ENCODE measurements around the gene ODAD3. TPM values are rescaled to one million over a fixed set of nuclear protein-coding genes. Genes with fewer than 3 reads are reported as not detected.

ODAD3 gene
- total and polyA plus RNA-seq, 2 of the 13 experiments (the other 11 are each of a cell fraction or from before 2014, with no cell fraction given), result 0.04 to 0.08 TPM

DNA sequence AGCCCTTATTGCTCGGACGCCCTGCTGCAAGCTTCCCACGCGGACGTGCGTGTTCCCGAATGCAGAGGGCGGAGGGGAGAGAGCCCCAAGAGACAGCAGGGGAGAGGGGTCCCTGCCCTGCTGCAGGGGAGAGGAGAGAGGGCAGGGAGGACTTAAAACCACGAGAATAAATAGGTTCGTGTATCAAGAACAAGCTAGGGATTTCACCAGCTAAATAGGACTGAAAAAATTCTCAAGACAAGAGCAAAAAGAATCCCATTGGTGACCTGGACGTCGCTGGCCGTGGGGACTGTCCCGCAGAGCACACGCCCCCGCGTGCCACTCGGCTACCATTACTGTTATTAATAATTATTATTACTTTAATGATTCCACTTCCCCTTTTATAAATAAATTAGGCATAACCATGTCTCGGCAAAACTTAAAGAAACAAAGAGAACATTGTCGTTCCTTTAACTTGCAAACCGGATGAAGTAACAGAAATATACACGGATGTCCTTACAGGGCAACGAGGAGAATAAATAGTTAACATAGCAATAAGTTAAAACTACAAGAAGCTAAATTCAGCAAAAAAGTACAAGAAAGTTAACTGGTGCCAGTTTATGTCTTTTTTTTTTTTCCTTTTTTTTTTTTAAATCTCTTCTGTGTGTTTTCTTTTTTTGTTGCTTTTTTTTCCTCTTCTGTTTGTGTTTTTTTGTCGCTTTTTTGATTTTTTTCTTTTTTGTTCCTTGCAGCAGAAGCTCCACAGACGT, 17.1 kb upstream of the ODAD3 start:
- 80% methylated on average over 25 of the region's 25 CpGs for WGBS (ENCODE audit: low lambda C conversion rate)

DNA sequence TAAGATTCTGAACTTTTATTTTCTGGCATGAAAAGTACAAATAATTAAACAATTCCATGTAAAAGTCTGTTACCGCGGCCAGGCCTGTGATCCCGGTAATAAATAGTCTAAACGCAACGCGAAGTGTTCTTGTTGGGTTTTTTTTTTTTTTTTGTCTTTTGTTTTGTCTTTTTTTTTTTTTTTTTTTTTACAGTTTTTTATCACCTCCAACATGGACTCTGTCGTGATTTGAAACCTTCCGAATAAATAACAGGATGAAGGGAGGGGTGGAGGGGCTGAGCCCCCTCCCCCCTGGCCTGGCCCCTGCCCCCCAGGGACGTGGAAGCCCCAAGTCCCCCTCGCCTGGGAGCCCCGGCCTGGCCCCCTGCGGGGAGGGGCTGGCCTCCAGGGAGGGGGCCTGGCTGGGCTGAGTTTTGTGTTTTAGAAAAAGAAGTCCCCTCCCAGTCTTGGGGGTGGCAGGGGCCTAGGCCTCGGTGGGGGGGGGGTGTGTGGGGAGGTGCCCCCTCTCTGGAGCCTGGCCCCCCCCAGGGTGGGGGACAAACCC, 16.5 kb upstream of the ODAD3 start:
- Histone ChIP-seq H4K20me1 (ENCODE audit: insufficient read depth, low read length) (peaks cover 3% of the 10 kb centered on the region; the same call in 1 of the 2 replicates), H3K9ac (ENCODE audit: insufficient read depth, low read depth, low read length) (no peak overlapping the region), H3K4me1 (ENCODE audit: insufficient read depth, low read length) (peaks cover 18% of the 10 kb centered on the region), H3K79me2 (ENCODE audit: insufficient read depth, low read length) (no peaks in the 10 kb centered on the region), H3K27ac (ENCODE audit: extremely low read length, insufficient read depth, low read length) (no peak overlapping the region), H3K4me2 (ENCODE audit: low read depth, low read length) (no peak overlapping the region), H3K9me3 (ENCODE audit: low read length) (no peaks in the 10 kb centered on the region), H3K4me3 (replicated peaks in 1 of 3; ENCODE audit: insufficient read depth in 1 of 3, low read depth in 2 of 3, low read length in 3 of 3) (no peak overlapping the region), H3K36me3 (replicated peaks in 1 of 2; ENCODE audit: control insufficient read depth in 1 of 2, insufficient read depth in 2 of 2, low read length in 2 of 2) (peaks cover 12 to 21% of the 10 kb centered on the region in 2 experiments; a peak in 3 of 5 replicates), H3K27me3 (ENCODE audit: control insufficient read depth in 1 of 2, insufficient read depth in 2 of 2, low read length in 2 of 2) (peaks cover 0 to 2% of the 10 kb centered on the region in 2 experiments; a peak in 1 of 5 replicates), H2AFZ (ENCODE audit: low read length) (no peak overlapping the region)
- ChIA-PET POLR2A (no interaction called here), CTCF (ENCODE audit: low intra/inter-chr PET ratio, low total read pairs) (no interaction called here)
- no peak for ATAC-seq
- no peak for DNase-seq (ENCODE audit: low spot score)
- intact Hi-C loops (cut with micrococcal nuclease; ENCODE audit: unreplicated experiment), result no loop called here
- FAIRE-seq, result no peak
- no peak for TF ChIP-seq PCBP1 (IDR thresholded peaks at IDR 0.05; ENCODE audit: borderline replicate concordance, low read depth, low read length)
- no peak for TF ChIP-seq SRY (CRISPR knock-in tag; IDR thresholded peaks at IDR 0.05)
- no peak for TF ChIP-seq NCOR1 (IDR thresholded peaks at IDR 0.05; ENCODE audit: borderline replicate concordance, low read length)
- TF ChIP-seq ZFP36L1 (CRISPR knock-in tag; IDR thresholded peaks at IDR 0.05), result no peak
- no peak for TF ChIP-seq SP140L (CRISPR knock-in tag; IDR thresholded peaks at IDR 0.05; ENCODE audit: borderline replicate concordance)
- no peak for TF ChIP-seq FOXA3 (CRISPR knock-in tag; IDR thresholded peaks at IDR 0.05)
- no peak for TF ChIP-seq HDAC2 (CRISPR knock-in tag; IDR thresholded peaks at IDR 0.05)
- no peak for TF ChIP-seq ZNF891 (CRISPR knock-in tag; IDR thresholded peaks at IDR 0.05)
- TF ChIP-seq, protein P1, sequence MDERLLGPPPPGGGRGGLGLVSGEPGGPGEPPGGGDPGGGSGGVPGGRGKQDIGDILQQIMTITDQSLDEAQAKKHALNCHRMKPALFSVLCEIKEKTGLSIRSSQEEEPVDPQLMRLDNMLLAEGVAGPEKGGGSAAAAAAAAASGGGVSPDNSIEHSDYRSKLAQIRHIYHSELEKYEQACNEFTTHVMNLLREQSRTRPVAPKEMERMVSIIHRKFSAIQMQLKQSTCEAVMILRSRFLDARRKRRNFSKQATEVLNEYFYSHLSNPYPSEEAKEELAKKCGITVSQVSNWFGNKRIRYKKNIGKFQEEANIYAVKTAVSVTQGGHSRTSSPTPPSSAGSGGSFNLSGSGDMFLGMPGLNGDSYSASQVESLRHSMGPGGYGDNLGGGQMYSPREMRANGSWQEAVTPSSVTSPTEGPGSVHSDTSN (CRISPR knock-in tag; IDR thresholded peaks at IDR 0.05), result no peak
- TF ChIP-seq, protein P2, sequence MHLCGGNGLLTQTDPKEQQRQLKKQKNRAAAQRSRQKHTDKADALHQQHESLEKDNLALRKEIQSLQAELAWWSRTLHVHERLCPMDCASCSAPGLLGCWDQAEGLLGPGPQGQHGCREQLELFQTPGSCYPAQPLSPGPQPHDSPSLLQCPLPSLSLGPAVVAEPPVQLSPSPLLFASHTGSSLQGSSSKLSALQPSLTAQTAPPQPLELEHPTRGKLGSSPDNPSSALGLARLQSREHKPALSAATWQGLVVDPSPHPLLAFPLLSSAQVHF (CRISPR knock-in tag; IDR thresholded peaks at IDR 0.05), result no peak
- TF ChIP-seq ZNF446 (CRISPR knock-in tag; IDR thresholded peaks at IDR 0.05), result no peak
- TF ChIP-seq NR2C2 (CRISPR knock-in tag; IDR thresholded peaks at IDR 0.05; ENCODE audit: borderline replicate concordance), result no peak
- no peak for TF ChIP-seq ZNF207 (IDR thresholded peaks at IDR 0.05; ENCODE audit: borderline replicate concordance)
- no peak for TF ChIP-seq ATF7 (IDR thresholded peaks at IDR 0.05)
- no peak for TF ChIP-seq ATF7 (CRISPR knock-in tag; IDR thresholded peaks at IDR 0.05)
- TF ChIP-seq ZNF256 (CRISPR knock-in tag; conservative IDR thresholded peaks at IDR 0.05), result no peak
- 85% methylated on average over 13 of the region's 13 CpGs for WGBS (ENCODE audit: low lambda C conversion rate)
- in situ Hi-C loops (cut with HindIII; ENCODE audit: extremely low pct_ligation_motif_present, low pct_unique_long_range_greater_than_20kb), result loop anchor here (10.0 kb wide), 1 partner anchor 167 kb away; no protein-coding TSS in a partner anchor
- BruUV-seq (replicated peaks), result no TSS peak

More for the DNA sequence above, 17.1 kb upstream of the ODAD3 start:
- Histone ChIP-seq H2AFZ (ENCODE audit: low read length) (no peak overlapping the region), H3K79me2 (ENCODE audit: insufficient read depth, low read length) (no peaks in the 10 kb centered on the region), H3K9ac (ENCODE audit: insufficient read depth, low read depth, low read length) (no peak overlapping the region), H3K27ac (ENCODE audit: extremely low read length, insufficient read depth, low read length) (no peak overlapping the region), H3K4me2 (ENCODE audit: low read depth, low read length) (no peak overlapping the region), H3K36me3 (replicated peaks in 1 of 2; ENCODE audit: control insufficient read depth in 1 of 2, insufficient read depth in 2 of 2, low read length in 2 of 2) (peaks cover 9 to 21% of the 10 kb centered on the region in 2 experiments; a peak in 3 of 5 replicates), H3K4me3 (replicated peaks in 1 of 3; ENCODE audit: insufficient read depth in 1 of 3, low read depth in 2 of 3, low read length in 3 of 3) (no peak overlapping the region), H3K27me3 (ENCODE audit: control insufficient read depth in 1 of 2, insufficient read depth in 2 of 2, low read length in 2 of 2) (peaks cover 0 to 2% of the 10 kb centered on the region in 2 experiments; a peak in 1 of 5 replicates), H4K20me1 (ENCODE audit: insufficient read depth, low read length) (no peaks in the 10 kb centered on the region), H3K4me1 (ENCODE audit: insufficient read depth, low read length) (peaks cover 18% of the 10 kb centered on the region), H3K9me3 (ENCODE audit: low read length) (no peaks in the 10 kb centered on the region)
- DNase-seq (ENCODE audit: low spot score) (no peak), ATAC-seq (no peak), FAIRE-seq (no peak)
- ChIA-PET POLR2A (interaction anchor here (1.1 kb wide), 1 partner anchor 33 kb away, joined by 3 read pairs; the partner anchor contains the start of gene RGL3), CTCF (ENCODE audit: low intra/inter-chr PET ratio, low total read pairs) (interaction anchor here (0.7 kb wide), 1 partner anchor 31 kb away, joined by 3 read pairs; no protein-coding TSS in a partner anchor)
- in situ Hi-C loops (cut with HindIII; ENCODE audit: extremely low pct_ligation_motif_present, low pct_unique_long_range_greater_than_20kb), result loop anchor here (10.0 kb wide), 1 partner anchor 167 kb away; no protein-coding TSS in a partner anchor
- no TSS peak for BruUV-seq (replicated peaks)
- intact Hi-C loops (cut with micrococcal nuclease; ENCODE audit: unreplicated experiment), result no loop called here
- TF ChIP-seq MATR3 (CRISPR knock-in tag; IDR thresholded peaks at IDR 0.05), result no peak
- TF ChIP-seq POLR2G (IDR thresholded peaks at IDR 0.05; ENCODE audit: low read depth, low read length), result 0 out of 2 replicates have a peak, but pooled peaks have one; percentile 26
